ENCODE measurements around the gene PRC1.

Gene PRC1

GRCh38 chr15:90952901-90953677 lies 41.2 kb downstream of the PRC1 start:
- in situ Hi-C loops (cut with MboI; ENCODE audit: low pct_unique_long_range_greater_than_20kb, low sequenced_read_pairs, unreplicated experiment): no loop called here
- DNase-seq (ENCODE audit: low spot score): no peak

GRCh38 chr15:90950676-90951075 lies 43.7 kb downstream of the PRC1 start:
- in situ Hi-C loops (cut with MboI; ENCODE audit: low pct_unique_long_range_greater_than_20kb, low sequenced_read_pairs, unreplicated experiment): no loop called here
- TF ChIP-seq CTCF (IDR thresholded peaks at IDR 0.05; ENCODE audit: extremely low read depth, insufficient read depth, missing control alignments): no peak

More at GRCh38 chr15:90952901-90953677, 41.2 kb downstream of the PRC1 start:
- no peak for TF ChIP-seq CTCF (IDR thresholded peaks at IDR 0.05; ENCODE audit: extremely low read depth, insufficient read depth, missing control alignments)

GRCh38 chr15:90949979-90950675 lies 44.2 kb downstream of the PRC1 start:
- no peak for DNase-seq (ENCODE audit: low spot score)
- in situ Hi-C loops (cut with MboI; ENCODE audit: low pct_unique_long_range_greater_than_20kb, low sequenced_read_pairs, unreplicated experiment): no loop called here
- no peak for TF ChIP-seq CTCF (IDR thresholded peaks at IDR 0.05; ENCODE audit: extremely low read depth, insufficient read depth, missing control alignments)

More at GRCh38 chr15:90950676-90951075, 43.7 kb downstream of the PRC1 start:
- no peak for DNase-seq (ENCODE audit: low spot score)

- TF ChIP-seq CTCF (IDR thresholded peaks at IDR 0.05; ENCODE audit: extremely low read depth, insufficient read depth, missing control alignments): no peak
- no peak for DNase-seq (ENCODE audit: low spot score)
- in situ Hi-C loops (cut with MboI; ENCODE audit: low pct_unique_long_range_greater_than_20kb, low sequenced_read_pairs, unreplicated experiment): no loop called here
Measured at GRCh38 chr15:90948506-90948905, 45.8 kb downstream of the PRC1 start.

- in situ Hi-C loops (cut with MboI; ENCODE audit: low pct_unique_long_range_greater_than_20kb, low sequenced_read_pairs, unreplicated experiment): no loop called here
- DNase-seq (ENCODE audit: low spot score): no peak
- no peak for TF ChIP-seq CTCF (IDR thresholded peaks at IDR 0.05; ENCODE audit: extremely low read depth, insufficient read depth, missing control alignments)
Measured at GRCh38 chr15:90947577-90948357, 46.6 kb downstream of the PRC1 start.

GRCh38 chr15:90946941-90947576 lies 47.3 kb downstream of the PRC1 start:
- in situ Hi-C loops (cut with MboI; ENCODE audit: low pct_unique_long_range_greater_than_20kb, low sequenced_read_pairs, unreplicated experiment): no loop called here
- no peak for DNase-seq (ENCODE audit: low spot score)
- TF ChIP-seq CTCF (IDR thresholded peaks at IDR 0.05; ENCODE audit: extremely low read depth, insufficient read depth, missing control alignments): no peak

Data from GM13977 (cell line).